HepG2 (cell line): ENCODE results near the gene CAVIN2. TPM values are rescaled to one million over a fixed set of nuclear protein-coding genes. Genes with fewer than 3 reads are reported as not detected.

Experiments used
- BHLHE40 ChIP-seq: IDR thresholded peaks from 2 replicates; pipeline ENCODE4 v1.6.1; 2011; ENCODE audit warnings: low read length, improper control_type of control experiment
- CREM ChIP-seq, 2 experiments: sonication (generic) in 1 of 2; formaldehyde crosslinking in 1 of 2; IDR thresholded peaks; 2 replicates each; pipeline versions ENCODE4 v1.4.0 to v1.6.1; 2016 to 2020; ENCODE audit warnings: antibody characterized with exemption in 1 of 2, mild to moderate bottlenecking in 1 of 2, missing genetic modification reagents in 1 of 2
- FOXK1 ChIP-seq: sonication (generic); formaldehyde crosslinking; IDR thresholded peaks from 2 replicates; pipeline ENCODE4 v1.4.0; 2020; ENCODE audit warnings: low read depth, missing genetic modification reagents, borderline replicate concordance
- GABPB1 ChIP-seq: IDR thresholded peaks from 2 replicates; pipeline ENCODE4 v1.6.1; 2016; ENCODE audit warnings: mild to moderate bottlenecking, missing genetic modification reagents, moderate library complexity, missing compliant biosample characterization
- KDM5B ChIP-seq: sonication (generic); formaldehyde crosslinking; IDR thresholded peaks from 2 replicates; pipeline ENCODE4 v1.4.0; 2020; ENCODE audit warnings: missing genetic modification reagents, mild to moderate bottlenecking, borderline replicate concordance
- POGZ ChIP-seq: sonication (generic); formaldehyde crosslinking; IDR thresholded peaks from 2 replicates; pipeline ENCODE4 v1.4.0; 2020; ENCODE audit warnings: mild to moderate bottlenecking, missing genetic modification reagents
- RXRA ChIP-seq: sonication (generic); formaldehyde crosslinking; IDR thresholded peaks from 2 replicates; pipeline ENCODE4 v1.5.1; 2020; ENCODE audit warnings: missing genetic modification reagents
- SOX5 ChIP-seq: IDR thresholded peaks from 2 replicates; pipeline ENCODE4 v1.6.1; 2016; ENCODE audit warnings: borderline replicate concordance
- THYN1 ChIP-seq: sonication (generic); formaldehyde crosslinking; IDR thresholded peaks from 2 replicates; pipeline ENCODE4 v1.8.1; 2023; ENCODE audit warnings: low read depth, mild to moderate bottlenecking, moderate library complexity, missing genetic modification reagents, borderline replicate concordance
- ZBTB7B ChIP-seq: sonication (generic); formaldehyde crosslinking; IDR thresholded peaks from 2 replicates; pipeline ENCODE4 v1.4.0; 2020; ENCODE audit warnings: missing genetic modification reagents
- ZC3H13 ChIP-seq: sonication (generic); formaldehyde crosslinking; IDR thresholded peaks from 2 replicates; pipeline ENCODE4 v1.8.1; 2023; ENCODE audit warnings: mild to moderate bottlenecking, missing genetic modification reagents, moderate library complexity
- ZKSCAN5 ChIP-seq: sonication (generic); formaldehyde crosslinking; IDR thresholded peaks from 2 replicates; pipeline ENCODE4 v1.5.1; 2020; ENCODE audit warnings: mild to moderate bottlenecking, missing genetic modification reagents
- ZNF260 ChIP-seq: sonication (generic); formaldehyde crosslinking; IDR thresholded peaks from 2 replicates; pipeline ENCODE4 v1.4.0; 2020; ENCODE audit warnings: missing genetic modification reagents, low read depth, mild to moderate bottlenecking, borderline replicate concordance
- ZNF484 ChIP-seq: sonication (generic); formaldehyde crosslinking; IDR thresholded peaks from 2 replicates; pipeline ENCODE4 v1.5.1; 2020; ENCODE audit warnings: mild to moderate bottlenecking, low read depth, missing genetic modification reagents, borderline replicate concordance
- ZNF556 ChIP-seq: sonication (generic); formaldehyde crosslinking; IDR thresholded peaks from 2 replicates; pipeline ENCODE4 v1.4.0; 2020; ENCODE audit warnings: mild to moderate bottlenecking, missing genetic modification reagents, borderline replicate concordance
- ZNF567 ChIP-seq: sonication (generic); formaldehyde crosslinking; IDR thresholded peaks from 2 replicates; pipeline ENCODE4 v1.8.1; 2023; ENCODE audit warnings: mild to moderate bottlenecking, missing genetic modification reagents, borderline replicate concordance
- ZNF605 ChIP-seq: sonication (generic); formaldehyde crosslinking; IDR thresholded peaks from 2 replicates; pipeline ENCODE4 v1.8.0; 2022; ENCODE audit warnings: mild to moderate bottlenecking, missing genetic modification reagents
- ZNF672 ChIP-seq: sonication (generic); formaldehyde crosslinking; IDR thresholded peaks from 2 replicates; pipeline ENCODE4 v1.8.1; 2022; ENCODE audit warnings: missing genetic modification reagents
- ZNF792 ChIP-seq: IDR thresholded peaks from 2 replicates; pipeline ENCODE4 v1.6.1; 2016
- ZNF839 ChIP-seq: sonication (generic); formaldehyde crosslinking; IDR thresholded peaks from 2 replicates; pipeline ENCODE4 v1.4.0; 2020; ENCODE audit warnings: missing genetic modification reagents, mild to moderate bottlenecking, borderline replicate concordance
- polyA plus RNA-seq, 8 experiments: library from polyadenylated mRNA; depleted of rRNA in 3 of 8; stranded (reverse) in 7 of 8; unstranded in 1 of 8; fragments of >200 nt; fragmentation: Illumina TruSeq in 4 of 8; extraction: Trizol in 4 of 8; gene quantifications; 2 replicates each; pipeline versions ENCODE4 v1.2.1 to v1.2.3, GENCODE V29; 2011 to 2016; ENCODE audit warnings: low read depth in 4 of 8, missing spikeins in 1 of 8, mixed read lengths in 1 of 8; ENCODE audit not compliant: insufficient read depth in 1 of 8
- total RNA-seq, 5 experiments: library from RNA; depleted of rRNA; stranded (reverse); fragments of >200 nt; fragmentation: Illumina TruSeq; extraction: Trizol; gene quantifications; 2 replicates each; pipeline ENCODE4 v1.2.3, GENCODE V29; 2016; ENCODE audit warnings: low read depth in 1 of 5
- TF ChIP-seq, protein P1 (sequence below): sonication (generic); formaldehyde crosslinking; IDR thresholded peaks from 2 replicates; pipeline ENCODE4 v1.5.0; 2020; ENCODE audit warnings: missing genetic modification reagents, mild to moderate bottlenecking, borderline replicate concordance
- TF ChIP-seq, protein P2 (sequence below): IDR thresholded peaks from 2 replicates; pipeline ENCODE4 v1.6.1; 2018; ENCODE audit warnings: missing genetic modification reagents
- TF ChIP-seq, protein P3 (sequence below): sonication (generic); formaldehyde crosslinking; IDR thresholded peaks from 2 replicates; pipeline ENCODE4 v1.5.0; 2020; ENCODE audit warnings: mild to moderate bottlenecking, missing genetic modification reagents
- TF ChIP-seq, protein P4 (sequence below): sonication (generic); formaldehyde crosslinking; IDR thresholded peaks from 2 replicates; pipeline ENCODE4 v1.8.0; 2022; ENCODE audit warnings: missing genetic modification reagents, low read depth, mild to moderate bottlenecking, borderline replicate concordance
- TF ChIP-seq, protein P5 (sequence below): IDR thresholded peaks from 2 replicates; pipeline ENCODE4 v1.6.1; 2018; ENCODE audit warnings: missing genetic modification reagents, mild to moderate bottlenecking, missing compliant biosample characterization

The CAVIN2 gene
- total and polyA plus RNA-seq, 2 of the 13 experiments (the other 11 are each of a cell fraction or from before 2014, with no cell fraction given), result 7.6 to 38.8 TPM

DNA sequence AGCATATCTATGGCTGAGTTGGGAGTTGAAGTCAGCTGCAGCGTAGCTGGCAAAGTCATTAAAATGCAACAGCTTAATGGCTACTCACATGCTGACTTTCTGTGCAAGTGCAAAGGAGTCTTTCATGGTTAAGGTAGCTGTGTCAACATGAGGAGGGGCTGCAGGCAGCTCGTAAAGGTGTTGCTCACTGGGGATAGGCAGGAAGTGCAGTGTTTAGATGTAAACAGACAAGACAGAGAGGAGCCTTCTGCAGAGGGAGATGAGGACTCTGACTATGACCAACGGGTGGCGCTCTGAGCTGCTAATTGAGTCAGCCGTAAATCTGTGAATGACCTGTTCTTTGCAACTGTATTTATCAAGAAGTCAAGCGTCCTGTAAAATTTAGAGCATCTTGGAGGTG is 22.3 kb upstream of the CAVIN2 start (continued):
- TF ChIP-seq, protein P1, sequence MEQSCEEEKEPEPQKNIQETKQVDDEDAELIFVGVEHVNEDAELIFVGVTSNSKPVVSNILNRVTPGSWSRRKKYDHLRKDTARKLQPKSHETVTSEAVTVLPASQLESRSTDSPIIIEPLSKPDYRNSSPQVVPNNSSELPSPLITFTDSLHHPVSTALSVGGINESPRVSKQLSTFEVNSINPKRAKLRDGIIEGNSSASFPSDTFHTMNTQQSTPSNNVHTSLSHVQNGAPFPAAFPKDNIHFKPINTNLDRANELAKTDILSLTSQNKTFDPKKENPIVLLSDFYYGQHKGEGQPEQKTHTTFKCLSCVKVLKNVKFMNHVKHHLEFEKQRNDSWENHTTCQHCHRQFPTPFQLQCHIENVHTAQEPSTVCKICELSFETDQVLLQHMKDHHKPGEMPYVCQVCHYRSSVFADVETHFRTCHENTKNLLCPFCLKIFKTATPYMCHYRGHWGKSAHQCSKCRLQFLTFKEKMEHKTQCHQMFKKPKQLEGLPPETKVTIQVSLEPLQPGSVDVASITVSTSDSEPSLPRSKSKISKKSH, result no peak
- TF ChIP-seq ZNF839 (CRISPR knock-in tag), result no peak
- TF ChIP-seq KDM5B, result no peak
- no peak for TF ChIP-seq ZNF556 (CRISPR knock-in tag)
- TF ChIP-seq RXRA (CRISPR knock-in tag), result no peak
- no peak for TF ChIP-seq ZNF605 (CRISPR knock-in tag)
- TF ChIP-seq, protein P2, sequence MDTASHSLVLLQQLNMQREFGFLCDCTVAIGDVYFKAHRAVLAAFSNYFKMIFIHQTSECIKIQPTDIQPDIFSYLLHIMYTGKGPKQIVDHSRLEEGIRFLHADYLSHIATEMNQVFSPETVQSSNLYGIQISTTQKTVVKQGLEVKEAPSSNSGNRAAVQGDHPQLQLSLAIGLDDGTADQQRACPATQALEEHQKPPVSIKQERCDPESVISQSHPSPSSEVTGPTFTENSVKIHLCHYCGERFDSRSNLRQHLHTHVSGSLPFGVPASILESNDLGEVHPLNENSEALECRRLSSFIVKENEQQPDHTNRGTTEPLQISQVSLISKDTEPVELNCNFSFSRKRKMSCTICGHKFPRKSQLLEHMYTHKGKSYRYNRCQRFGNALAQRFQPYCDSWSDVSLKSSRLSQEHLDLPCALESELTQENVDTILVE, result no peak
- TF ChIP-seq, protein P3, sequence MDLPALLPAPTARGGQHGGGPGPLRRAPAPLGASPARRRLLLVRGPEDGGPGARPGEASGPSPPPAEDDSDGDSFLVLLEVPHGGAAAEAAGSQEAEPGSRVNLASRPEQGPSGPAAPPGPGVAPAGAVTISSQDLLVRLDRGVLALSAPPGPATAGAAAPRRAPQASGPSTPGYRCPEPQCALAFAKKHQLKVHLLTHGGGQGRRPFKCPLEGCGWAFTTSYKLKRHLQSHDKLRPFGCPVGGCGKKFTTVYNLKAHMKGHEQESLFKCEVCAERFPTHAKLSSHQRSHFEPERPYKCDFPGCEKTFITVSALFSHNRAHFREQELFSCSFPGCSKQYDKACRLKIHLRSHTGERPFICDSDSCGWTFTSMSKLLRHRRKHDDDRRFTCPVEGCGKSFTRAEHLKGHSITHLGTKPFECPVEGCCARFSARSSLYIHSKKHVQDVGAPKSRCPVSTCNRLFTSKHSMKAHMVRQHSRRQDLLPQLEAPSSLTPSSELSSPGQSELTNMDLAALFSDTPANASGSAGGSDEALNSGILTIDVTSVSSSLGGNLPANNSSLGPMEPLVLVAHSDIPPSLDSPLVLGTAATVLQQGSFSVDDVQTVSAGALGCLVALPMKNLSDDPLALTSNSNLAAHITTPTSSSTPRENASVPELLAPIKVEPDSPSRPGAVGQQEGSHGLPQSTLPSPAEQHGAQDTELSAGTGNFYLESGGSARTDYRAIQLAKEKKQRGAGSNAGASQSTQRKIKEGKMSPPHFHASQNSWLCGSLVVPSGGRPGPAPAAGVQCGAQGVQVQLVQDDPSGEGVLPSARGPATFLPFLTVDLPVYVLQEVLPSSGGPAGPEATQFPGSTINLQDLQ, result no peak
- TF ChIP-seq ZBTB7B (CRISPR knock-in tag), result no peak
- no peak for TF ChIP-seq CREM (IDR thresholded peaks at IDR 0.05)
- no peak for TF ChIP-seq CREM (CRISPR knock-in tag; IDR thresholded peaks at IDR 0.05)
- no peak for TF ChIP-seq ZNF672 (CRISPR knock-in tag)
- 0 out of 2 replicates have a peak, but pooled peaks have one; percentile 7 for TF ChIP-seq BHLHE40
- no peak for TF ChIP-seq ZNF260 (CRISPR knock-in tag)
- peak; percentile 84 for TF ChIP-seq SOX5 (CRISPR knock-in tag)
- TF ChIP-seq, protein P4, sequence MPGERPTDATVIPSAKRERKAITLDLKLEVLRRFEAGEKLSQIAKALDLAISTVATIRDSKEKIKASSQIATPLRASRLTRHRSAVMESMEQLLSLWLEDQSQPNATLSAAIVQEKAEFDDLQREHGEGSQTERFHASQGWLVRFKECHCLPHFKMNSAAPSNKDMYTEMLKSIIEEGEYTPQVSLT, result no peak
- TF ChIP-seq, protein P5, sequence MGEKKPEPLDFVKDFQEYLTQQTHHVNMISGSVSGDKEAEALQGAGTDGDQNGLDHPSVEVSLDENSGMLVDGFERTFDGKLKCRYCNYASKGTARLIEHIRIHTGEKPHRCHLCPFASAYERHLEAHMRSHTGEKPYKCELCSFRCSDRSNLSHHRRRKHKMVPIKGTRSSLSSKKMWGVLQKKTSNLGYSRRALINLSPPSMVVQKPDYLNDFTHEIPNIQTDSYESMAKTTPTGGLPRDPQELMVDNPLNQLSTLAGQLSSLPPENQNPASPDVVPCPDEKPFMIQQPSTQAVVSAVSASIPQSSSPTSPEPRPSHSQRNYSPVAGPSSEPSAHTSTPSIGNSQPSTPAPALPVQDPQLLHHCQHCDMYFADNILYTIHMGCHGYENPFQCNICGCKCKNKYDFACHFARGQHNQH (CRISPR knock-in tag), result peak; percentile 91
- no peak for TF ChIP-seq ZNF484 (CRISPR knock-in tag)
- no peak for TF ChIP-seq THYN1
- TF ChIP-seq ZNF567 (CRISPR knock-in tag), result no peak
- TF ChIP-seq ZC3H13 (CRISPR knock-in tag), result no peak
- peak; percentile 39; the same call in 1 of the 2 replicates for TF ChIP-seq ZNF792 (CRISPR knock-in tag)
- TF ChIP-seq POGZ (CRISPR knock-in tag), result peak; percentile 79
- TF ChIP-seq FOXK1 (CRISPR knock-in tag), result peak; percentile 90; the same call in 1 of the 2 replicates
- peak; percentile 55 for TF ChIP-seq GABPB1
- TF ChIP-seq ZKSCAN5 (CRISPR knock-in tag), result no peak
